Activated CD4-positive, alpha-beta T cell treated with anti-CD3 and anti-CD28 coated beads, Interleukin-2, amount 50 U/mL, for 48 hours (primary cell): ENCODE results near the gene LRP1.

Source experiments
- DNase-seq, 2 experiments: peaks; one replicate each; pipeline ENCODE4 v3.0.0-alpha.2; 2020

The LRP1 gene

GRCh38 chr12:57227315-57228115 is 99.2 kb downstream of the LRP1 start:
- no peak for DNase-seq

GRCh38 chr12:57229046-57229633 is 100.9 kb downstream of the LRP1 start:
- peak in 1 of 2 experiments; percentile 39 for DNase-seq

- peak; percentile 93 to 97 for DNase-seq
These were observed 101.5 kb downstream of the LRP1 start, which contains the start of gene SHMT2 for GRCh38 chr12:57229634-57230380. Gene SHMT2, plus strand, starts transcription at chr12:57229711. Its CDS starts 68 bp downstream, at chr12:57229779.

- no peak for DNase-seq
These were observed 102.3 kb downstream of the LRP1 start for GRCh38 chr12:57230381-57231155.

- DNase-seq, result no peak
These were observed 103.2 kb downstream of the LRP1 start for GRCh38 chr12:57231276-57232021.

- no peak for DNase-seq
These were observed 104.0 kb downstream of the LRP1 start for GRCh38 chr12:57232156-57232756.

GRCh38 chr12:57233357-57234232 is 105.3 kb downstream of the LRP1 start:
- no peak for DNase-seq

GRCh38 chr12:57234233-57234570 is 105.9 kb downstream of the LRP1 start:
- no peak for DNase-seq

GRCh38 chr12:57234571-57235016 is 106.3 kb downstream of the LRP1 start:
- DNase-seq, result no peak

GRCh38 chr12:57235017-57235727 is 106.9 kb downstream of the LRP1 start:
- DNase-seq, result peak in 1 of 2 experiments; percentile 14

GRCh38 chr12:57235728-57236131 is 107.4 kb downstream of the LRP1 start:
- peak in 1 of 2 experiments; percentile 20 for DNase-seq

GRCh38 chr12:57236201-57236924 is 108.1 kb downstream of the LRP1 start:
- peak in 1 of 2 experiments; percentile 34 for DNase-seq

- peak in 1 of 2 experiments; percentile 20 for DNase-seq
These were observed 108.8 kb downstream of the LRP1 start for GRCh38 chr12:57236925-57237595.

GRCh38 chr12:57237596-57237931 is 109.3 kb downstream of the LRP1 start:
- DNase-seq, result no peak

GRCh38 chr12:57237932-57238853 is 109.9 kb downstream of the LRP1 start:
- peak in 1 of 2 experiments; percentile 43 for DNase-seq

- peak; percentile 92 to 94 for DNase-seq
These were observed 110.7 kb downstream of the LRP1 start for GRCh38 chr12:57238854-57239554.

- no peak for DNase-seq
These were observed 111.3 kb downstream of the LRP1 start for GRCh38 chr12:57239587-57240065.
